ENCODE data around the gene GPT2.

DNA sequence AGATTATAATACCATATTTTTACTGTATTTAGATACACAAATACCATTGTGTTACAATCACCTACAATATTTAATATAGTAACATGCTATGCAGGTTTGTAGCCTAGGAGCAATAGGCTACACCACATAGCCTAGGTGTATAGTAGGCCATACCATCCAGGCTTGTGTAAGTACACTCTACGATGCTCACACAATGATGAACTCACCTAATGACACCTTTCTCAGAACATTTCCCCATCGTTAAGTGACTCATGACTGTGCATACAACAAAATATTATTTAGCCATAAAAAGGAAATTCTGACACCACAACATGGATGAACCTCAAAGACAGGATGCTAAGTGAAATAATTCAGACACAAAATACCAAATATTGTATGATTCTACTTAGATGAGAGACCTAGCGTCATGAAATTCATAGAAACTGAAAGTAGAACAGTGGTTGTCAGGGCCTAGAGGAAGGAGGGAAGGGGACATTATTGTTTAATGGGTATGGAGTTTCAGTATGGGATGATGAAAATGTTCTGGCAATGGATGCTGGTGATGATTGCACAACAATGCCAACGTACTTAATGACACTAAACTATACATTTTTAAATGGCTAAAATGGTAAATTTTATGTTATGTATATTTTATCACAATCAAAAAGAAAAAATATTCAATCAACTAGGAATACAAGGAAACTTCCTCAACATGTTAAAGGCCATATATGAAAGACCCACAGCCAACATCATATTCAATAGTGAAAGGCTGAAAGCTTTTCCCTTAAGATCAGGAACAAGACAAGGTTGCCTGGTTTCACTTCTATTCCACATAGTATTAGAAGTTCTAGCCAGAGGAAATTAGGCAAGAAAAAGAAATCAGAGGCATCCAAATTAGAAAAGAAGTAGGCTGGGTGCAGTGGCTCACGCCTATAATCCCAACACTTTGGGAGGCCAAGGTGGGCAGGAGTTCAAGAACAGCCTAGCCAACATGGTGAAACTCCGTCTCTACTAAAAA is 47.3 kb upstream of the GPT2 start:
- TF ChIP-seq, protein P1, sequence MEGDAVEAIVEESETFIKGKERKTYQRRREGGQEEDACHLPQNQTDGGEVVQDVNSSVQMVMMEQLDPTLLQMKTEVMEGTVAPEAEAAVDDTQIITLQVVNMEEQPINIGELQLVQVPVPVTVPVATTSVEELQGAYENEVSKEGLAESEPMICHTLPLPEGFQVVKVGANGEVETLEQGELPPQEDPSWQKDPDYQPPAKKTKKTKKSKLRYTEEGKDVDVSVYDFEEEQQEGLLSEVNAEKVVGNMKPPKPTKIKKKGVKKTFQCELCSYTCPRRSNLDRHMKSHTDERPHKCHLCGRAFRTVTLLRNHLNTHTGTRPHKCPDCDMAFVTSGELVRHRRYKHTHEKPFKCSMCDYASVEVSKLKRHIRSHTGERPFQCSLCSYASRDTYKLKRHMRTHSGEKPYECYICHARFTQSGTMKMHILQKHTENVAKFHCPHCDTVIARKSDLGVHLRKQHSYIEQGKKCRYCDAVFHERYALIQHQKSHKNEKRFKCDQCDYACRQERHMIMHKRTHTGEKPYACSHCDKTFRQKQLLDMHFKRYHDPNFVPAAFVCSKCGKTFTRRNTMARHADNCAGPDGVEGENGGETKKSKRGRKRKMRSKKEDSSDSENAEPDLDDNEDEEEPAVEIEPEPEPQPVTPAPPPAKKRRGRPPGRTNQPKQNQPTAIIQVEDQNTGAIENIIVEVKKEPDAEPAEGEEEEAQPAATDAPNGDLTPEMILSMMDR (IDR thresholded peaks at IDR 0.05) = no peak
- TF ChIP-seq POLR2A (IDR thresholded peaks at IDR 0.05) = no peak
